ENCODE measurements around the gene NPAS1.

The NPAS1 gene

GRCh38 chr19:47066376-47067214 lies 47.0 kb downstream of the NPAS1 start:
- Histone ChIP-seq H3K9ac (ENCODE audit: low read length) (no peak overlapping the region), H3K9me3 (ENCODE audit: low read length) (no peaks in the 10 kb centered on the region), H3K27ac (ENCODE audit: low read depth, low read length) (no peak overlapping the region), H3K36me3 (ENCODE audit: insufficient read depth, low read length) (peaks cover 36% of the 10 kb centered on the region), H3K4me1 (ENCODE audit: insufficient read depth, low read length) (no peaks in the 10 kb centered on the region), H3K4me3 (ENCODE audit: low read depth in 1 of 2, low read length in 2 of 2) (no peak overlapping the region), H3K27me3 (ENCODE audit: control insufficient read depth in 1 of 2, insufficient read depth in 2 of 2, low read length in 2 of 2) (no peaks in the 10 kb centered on the region)

GRCh38 chr19:47067215-47067847 lies 47.7 kb downstream of the NPAS1 start:
- H3K27me3 ChIP-seq (ENCODE audit: control insufficient read depth in 1 of 2, insufficient read depth in 2 of 2, low read length in 2 of 2) = no peaks in the 10 kb centered on the region
- H3K9ac ChIP-seq (ENCODE audit: low read length) = no peak overlapping the region
- H3K4me3 ChIP-seq (ENCODE audit: low read depth in 1 of 2, low read length in 2 of 2) = no peak overlapping the region
- H3K36me3 ChIP-seq (ENCODE audit: insufficient read depth, low read length) = peaks cover 42% of the 10 kb centered on the region
- no peaks in the 10 kb centered on the region for H3K4me1 ChIP-seq (ENCODE audit: insufficient read depth, low read length)
- no peak overlapping the region for H3K27ac ChIP-seq (ENCODE audit: low read depth, low read length)
- H3K9me3 ChIP-seq (ENCODE audit: low read length) = no peaks in the 10 kb centered on the region

GRCh38 chr19:47068246-47068645 lies 48.6 kb downstream of the NPAS1 start:
- Histone ChIP-seq H3K9ac (ENCODE audit: low read length) (no peak overlapping the region), H3K9me3 (ENCODE audit: low read length) (no peaks in the 10 kb centered on the region), H3K4me3 (ENCODE audit: low read depth in 1 of 2, low read length in 2 of 2) (no peak overlapping the region), H3K4me1 (ENCODE audit: insufficient read depth, low read length) (no peaks in the 10 kb centered on the region), H3K27me3 (ENCODE audit: control insufficient read depth in 1 of 2, insufficient read depth in 2 of 2, low read length in 2 of 2) (no peaks in the 10 kb centered on the region), H3K36me3 (ENCODE audit: insufficient read depth, low read length) (peaks cover 42% of the 10 kb centered on the region), H3K27ac (ENCODE audit: low read depth, low read length) (no peak overlapping the region)

- H3K9ac ChIP-seq (ENCODE audit: low read length) = no peak overlapping the region
- H3K9me3 ChIP-seq (ENCODE audit: low read length) = no peaks in the 10 kb centered on the region
- peaks cover 42% of the 10 kb centered on the region for H3K36me3 ChIP-seq (ENCODE audit: insufficient read depth, low read length)
- no peaks in the 10 kb centered on the region for H3K4me1 ChIP-seq (ENCODE audit: insufficient read depth, low read length)
- no peak overlapping the region for H3K4me3 ChIP-seq (ENCODE audit: low read depth in 1 of 2, low read length in 2 of 2)
- H3K27ac ChIP-seq (ENCODE audit: low read depth, low read length) = no peak overlapping the region
- H3K27me3 ChIP-seq (ENCODE audit: control insufficient read depth in 1 of 2, insufficient read depth in 2 of 2, low read length in 2 of 2) = no peaks in the 10 kb centered on the region
Observed at GRCh38 chr19:47068876-47069406, 49.3 kb downstream of the NPAS1 start.

GRCh38 chr19:47069795-47070194 lies 50.2 kb downstream of the NPAS1 start:
- no peak overlapping the region for H3K27ac ChIP-seq (ENCODE audit: low read depth, low read length)
- H3K27me3 ChIP-seq (ENCODE audit: control insufficient read depth in 1 of 2, insufficient read depth in 2 of 2, low read length in 2 of 2) = no peaks in the 10 kb centered on the region
- no peak overlapping the region for H3K4me3 ChIP-seq (ENCODE audit: low read depth in 1 of 2, low read length in 2 of 2)
- H3K9me3 ChIP-seq (ENCODE audit: low read length) = no peaks in the 10 kb centered on the region
- no peaks in the 10 kb centered on the region for H3K4me1 ChIP-seq (ENCODE audit: insufficient read depth, low read length)
- H3K9ac ChIP-seq (ENCODE audit: low read length) = no peak overlapping the region
- H3K36me3 ChIP-seq (ENCODE audit: insufficient read depth, low read length) = peaks cover 37% of the 10 kb centered on the region

GRCh38 chr19:47070756-47071155 lies 51.1 kb downstream of the NPAS1 start:
- Histone ChIP-seq H3K4me1 (ENCODE audit: insufficient read depth, low read length) (no peaks in the 10 kb centered on the region), H3K27me3 (ENCODE audit: control insufficient read depth in 1 of 2, insufficient read depth in 2 of 2, low read length in 2 of 2) (no peaks in the 10 kb centered on the region), H3K4me3 (ENCODE audit: low read depth in 1 of 2, low read length in 2 of 2) (no peak overlapping the region), H3K27ac (ENCODE audit: low read depth, low read length) (no peak overlapping the region), H3K9me3 (ENCODE audit: low read length) (no peaks in the 10 kb centered on the region), H3K36me3 (ENCODE audit: insufficient read depth, low read length) (peaks cover 40% of the 10 kb centered on the region), H3K9ac (ENCODE audit: low read length) (no peak overlapping the region)

- no peaks in the 10 kb centered on the region for H3K9me3 ChIP-seq (ENCODE audit: low read length)
- H3K4me3 ChIP-seq (ENCODE audit: low read depth in 1 of 2, low read length in 2 of 2) = no peak overlapping the region
- H3K27ac ChIP-seq (ENCODE audit: low read depth, low read length) = no peak overlapping the region
- peaks cover 47% of the 10 kb centered on the region for H3K36me3 ChIP-seq (ENCODE audit: insufficient read depth, low read length)
- H3K9ac ChIP-seq (ENCODE audit: low read length) = no peak overlapping the region
- no peaks in the 10 kb centered on the region for H3K4me1 ChIP-seq (ENCODE audit: insufficient read depth, low read length)
- no peaks in the 10 kb centered on the region for H3K27me3 ChIP-seq (ENCODE audit: control insufficient read depth in 1 of 2, insufficient read depth in 2 of 2, low read length in 2 of 2)
Observed at GRCh38 chr19:47071731-47072130, 52.1 kb downstream of the NPAS1 start.

GRCh38 chr19:47072323-47072722 lies 52.7 kb downstream of the NPAS1 start:
- H3K4me1 ChIP-seq (ENCODE audit: insufficient read depth, low read length) = no peaks in the 10 kb centered on the region
- no peak overlapping the region for H3K4me3 ChIP-seq (ENCODE audit: low read depth in 1 of 2, low read length in 2 of 2)
- no peaks in the 10 kb centered on the region for H3K9me3 ChIP-seq (ENCODE audit: low read length)
- H3K36me3 ChIP-seq (ENCODE audit: insufficient read depth, low read length) = peaks cover 47% of the 10 kb centered on the region
- H3K27me3 ChIP-seq (ENCODE audit: control insufficient read depth in 1 of 2, insufficient read depth in 2 of 2, low read length in 2 of 2) = no peaks in the 10 kb centered on the region
- H3K27ac ChIP-seq (ENCODE audit: low read depth, low read length) = no peak overlapping the region
- no peak overlapping the region for H3K9ac ChIP-seq (ENCODE audit: low read length)

GRCh38 chr19:47073574-47073973 lies 53.9 kb downstream of the NPAS1 start:
- H3K27me3 ChIP-seq (ENCODE audit: control insufficient read depth in 1 of 2, insufficient read depth in 2 of 2, low read length in 2 of 2) = no peaks in the 10 kb centered on the region
- peaks cover 47% of the 10 kb centered on the region for H3K36me3 ChIP-seq (ENCODE audit: insufficient read depth, low read length)
- H3K4me3 ChIP-seq (ENCODE audit: low read depth in 1 of 2, low read length in 2 of 2) = no peak overlapping the region
- H3K27ac ChIP-seq (ENCODE audit: low read depth, low read length) = no peak overlapping the region
- no peak overlapping the region for H3K9ac ChIP-seq (ENCODE audit: low read length)
- H3K4me1 ChIP-seq (ENCODE audit: insufficient read depth, low read length) = no peaks in the 10 kb centered on the region
- H3K9me3 ChIP-seq (ENCODE audit: low read length) = no peaks in the 10 kb centered on the region

GRCh38 chr19:47074621-47075020 lies 55.0 kb downstream of the NPAS1 start:
- no peaks in the 10 kb centered on the region for H3K27me3 ChIP-seq (ENCODE audit: control insufficient read depth in 1 of 2, insufficient read depth in 2 of 2, low read length in 2 of 2)
- peaks cover 44% of the 10 kb centered on the region for H3K36me3 ChIP-seq (ENCODE audit: insufficient read depth, low read length)
- no peaks in the 10 kb centered on the region for H3K9me3 ChIP-seq (ENCODE audit: low read length)
- peaks cover 2% of the 10 kb centered on the region for H3K4me1 ChIP-seq (ENCODE audit: insufficient read depth, low read length)
- H3K27ac ChIP-seq (ENCODE audit: low read depth, low read length) = no peak overlapping the region
- no peak overlapping the region for H3K9ac ChIP-seq (ENCODE audit: low read length)
- no peak overlapping the region for H3K4me3 ChIP-seq (ENCODE audit: low read depth in 1 of 2, low read length in 2 of 2)

- Histone ChIP-seq H3K27ac (ENCODE audit: low read depth, low read length) (no peak overlapping the region), H3K4me3 (ENCODE audit: low read depth in 1 of 2, low read length in 2 of 2) (no peak overlapping the region), H3K9me3 (ENCODE audit: low read length) (no peaks in the 10 kb centered on the region), H3K9ac (ENCODE audit: low read length) (no peak overlapping the region), H3K4me1 (ENCODE audit: insufficient read depth, low read length) (peaks cover 7% of the 10 kb centered on the region), H3K36me3 (ENCODE audit: insufficient read depth, low read length) (peaks cover 44% of the 10 kb centered on the region), H3K27me3 (ENCODE audit: control insufficient read depth in 1 of 2, insufficient read depth in 2 of 2, low read length in 2 of 2) (no peaks in the 10 kb centered on the region)
Observed at GRCh38 chr19:47075179-47075810, 55.7 kb downstream of the NPAS1 start.
